H4 (cell line): Measurements from ENCODE around the gene SLC11A1. TPM values are rescaled to one million over a fixed set of nuclear protein-coding genes. Genes with fewer than 3 reads are reported as not detected.

Experiments
- DNase-seq: peaks from one replicate; pipeline ENCODE4 v3.0.0-alpha.2; 2015; ENCODE audit warnings: low spot score
- total RNA-seq: library from RNA; depleted of rRNA; stranded (reverse); fragments of >200 nt; shearing (Covaris generic); gene quantifications from 2 replicates; pipeline ENCODE4 v1.2.3, GENCODE V29; 2014

Gene SLC11A1
- total RNA-seq, 1 experiment from 2014 or later, result 0.04 TPM

GRCh38 chr2:218405086-218405745 lies 23.1 kb downstream of the SLC11A1 start:
- DNase-seq, result no peak

DNA sequence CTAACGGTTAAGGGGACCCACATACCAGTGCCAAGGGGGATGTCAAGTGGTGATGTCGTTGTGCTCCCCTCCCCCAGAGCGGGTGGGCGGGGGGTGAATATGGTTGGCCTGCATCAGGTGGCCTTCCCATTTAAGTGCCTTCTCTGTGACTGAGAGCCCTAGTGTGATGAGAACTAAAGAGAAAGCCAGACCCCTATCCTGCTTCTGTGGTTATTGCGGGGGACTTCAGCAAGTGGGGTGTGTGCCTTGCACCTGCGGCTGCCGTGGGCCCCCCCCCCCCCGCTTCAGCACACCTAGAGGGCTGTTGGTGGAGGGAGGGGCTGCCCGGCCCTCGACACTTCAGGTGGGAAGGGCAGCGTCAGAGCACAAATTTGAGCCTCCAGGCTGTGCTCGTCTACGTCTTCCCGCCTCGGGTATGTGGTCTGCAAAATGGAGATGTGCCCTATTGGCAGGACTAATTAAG lies 23.7 kb downstream of the SLC11A1 start:
- no peak for DNase-seq

DNA sequence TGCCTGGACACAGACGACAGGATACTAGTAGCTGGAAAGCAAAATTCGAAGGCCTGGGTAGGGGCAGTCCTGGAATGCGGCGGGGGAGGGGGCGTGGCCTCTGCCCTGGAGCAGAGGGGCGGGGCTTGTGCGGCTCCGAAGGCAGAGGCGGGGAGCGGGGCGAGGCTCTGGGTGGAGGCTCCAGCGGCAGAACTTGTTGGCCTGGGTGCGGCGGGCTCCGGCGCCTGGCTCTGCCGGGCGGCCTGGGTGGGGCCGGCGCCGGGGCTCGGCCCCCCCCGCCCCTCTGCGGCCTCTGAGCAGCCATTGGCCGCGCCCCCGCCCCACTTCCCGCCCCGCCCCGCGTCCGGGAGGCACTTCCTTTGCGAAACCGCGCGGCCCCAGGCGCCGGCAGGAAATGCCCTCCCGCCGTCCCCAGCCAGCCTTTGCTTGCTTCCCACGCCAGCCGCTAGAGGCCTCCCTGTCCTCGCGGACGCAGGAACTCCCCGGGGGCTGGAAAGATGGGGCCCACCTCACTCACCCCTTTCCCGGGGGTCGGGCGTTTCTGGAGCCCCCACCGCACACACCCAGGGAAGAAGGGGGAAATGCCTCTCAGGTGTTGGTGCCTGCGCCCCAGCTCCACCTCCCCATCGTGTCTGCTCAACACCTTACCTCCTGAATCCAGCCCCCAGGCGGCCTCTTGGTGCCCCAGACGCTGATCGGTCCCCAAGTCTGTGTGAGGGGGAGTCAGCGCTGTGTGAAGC lies 24.3 kb downstream of the SLC11A1 start:
- peak; percentile 89 for DNase-seq

- peak; percentile 41 for DNase-seq
These were observed 25.0 kb downstream of the SLC11A1 start for GRCh38 chr2:218406949-218407618.

DNA sequence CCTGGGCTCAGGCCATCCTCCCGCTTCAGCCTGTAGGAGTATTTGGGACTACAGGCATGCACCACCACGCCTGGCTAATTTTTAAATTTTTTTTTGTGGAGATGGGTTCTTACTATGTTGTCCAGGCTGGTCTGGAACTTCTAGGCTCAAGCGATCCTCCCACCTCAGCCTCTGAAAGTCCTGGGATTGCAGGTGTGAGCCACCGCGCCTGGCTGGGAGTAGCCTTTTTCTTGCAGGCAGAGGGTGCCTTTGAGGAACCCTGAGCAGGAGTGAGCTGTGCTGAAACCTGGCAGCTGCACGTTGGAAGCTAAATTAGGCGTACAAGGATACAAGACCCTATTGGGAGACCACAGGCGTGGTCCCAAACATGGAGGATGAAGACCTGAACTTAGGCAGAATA lies 25.6 kb downstream of the SLC11A1 start:
- DNase-seq, result peak; percentile 3

- DNase-seq, result no peak
These were observed 36.2 kb downstream of the SLC11A1 start for GRCh38 chr2:218418321-218418716.

DNA sequence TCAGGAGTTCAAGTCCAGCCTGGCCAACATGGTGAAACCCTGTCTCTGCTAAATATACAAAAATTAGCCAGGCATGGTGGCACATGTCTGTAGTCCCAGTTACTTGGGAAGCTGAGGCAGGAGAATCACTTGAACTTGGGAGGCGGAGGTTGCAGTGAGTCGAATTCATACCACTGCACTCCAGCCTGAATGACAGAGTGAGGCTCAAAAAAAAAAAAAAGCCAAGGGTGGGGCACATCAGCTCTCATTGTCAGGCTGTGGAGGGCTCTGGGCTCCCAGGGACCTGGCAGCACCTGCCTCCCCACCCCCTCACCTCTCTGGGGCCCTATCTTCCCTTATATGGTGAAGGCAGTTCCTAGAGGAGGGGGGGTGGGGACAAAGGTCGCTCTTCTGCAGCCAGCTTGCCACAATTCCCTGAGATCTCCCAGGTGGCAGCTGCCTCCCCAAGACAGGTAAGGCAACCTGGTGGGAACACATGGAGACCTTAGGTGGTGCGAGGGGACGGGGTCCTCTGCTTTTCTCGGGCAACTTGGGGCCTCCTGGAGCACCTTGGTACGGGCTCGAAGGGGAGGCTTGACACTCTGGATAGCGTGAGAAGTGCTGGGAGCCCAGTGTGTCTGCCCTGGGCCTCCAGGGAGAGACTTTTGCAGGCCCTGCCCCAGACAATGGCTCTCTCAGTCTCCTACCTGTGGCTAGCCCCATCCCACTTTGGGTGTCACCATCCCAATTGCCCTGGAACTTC lies 36.8 kb downstream of the SLC11A1 start, which contains the start of gene VIL1:
VIL1 (plus strand) TSS at position 407 of the 742 bp plus-strand sequence. CDS start 4,656 bp downstream, outside the sequence.
- DNase-seq, result no peak

GRCh38 chr2:218419630-218420216 lies 37.6 kb downstream of the SLC11A1 start:
- DNase-seq, result no peak

DNA sequence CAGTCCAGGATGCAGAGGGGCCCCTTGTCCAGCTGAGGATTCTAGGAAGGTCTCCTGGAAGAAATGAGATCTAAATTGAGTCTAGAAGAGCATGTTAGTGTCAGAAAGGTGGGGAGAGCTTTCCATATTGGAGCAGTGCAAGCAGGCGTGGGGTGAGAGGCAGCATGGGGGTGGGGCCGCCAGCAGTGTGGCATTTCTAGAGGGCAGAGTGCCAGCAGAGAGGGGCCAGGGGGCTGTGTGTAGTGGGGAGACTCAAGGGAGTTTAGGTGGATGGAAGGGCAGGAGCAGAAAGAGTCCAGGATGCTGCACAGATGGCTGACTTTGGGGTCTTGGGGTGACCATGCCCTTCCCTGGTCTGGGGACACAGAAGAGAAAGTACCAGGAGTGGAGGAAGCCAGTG lies 39.0 kb downstream of the SLC11A1 start:
- no peak for DNase-seq

DNA sequence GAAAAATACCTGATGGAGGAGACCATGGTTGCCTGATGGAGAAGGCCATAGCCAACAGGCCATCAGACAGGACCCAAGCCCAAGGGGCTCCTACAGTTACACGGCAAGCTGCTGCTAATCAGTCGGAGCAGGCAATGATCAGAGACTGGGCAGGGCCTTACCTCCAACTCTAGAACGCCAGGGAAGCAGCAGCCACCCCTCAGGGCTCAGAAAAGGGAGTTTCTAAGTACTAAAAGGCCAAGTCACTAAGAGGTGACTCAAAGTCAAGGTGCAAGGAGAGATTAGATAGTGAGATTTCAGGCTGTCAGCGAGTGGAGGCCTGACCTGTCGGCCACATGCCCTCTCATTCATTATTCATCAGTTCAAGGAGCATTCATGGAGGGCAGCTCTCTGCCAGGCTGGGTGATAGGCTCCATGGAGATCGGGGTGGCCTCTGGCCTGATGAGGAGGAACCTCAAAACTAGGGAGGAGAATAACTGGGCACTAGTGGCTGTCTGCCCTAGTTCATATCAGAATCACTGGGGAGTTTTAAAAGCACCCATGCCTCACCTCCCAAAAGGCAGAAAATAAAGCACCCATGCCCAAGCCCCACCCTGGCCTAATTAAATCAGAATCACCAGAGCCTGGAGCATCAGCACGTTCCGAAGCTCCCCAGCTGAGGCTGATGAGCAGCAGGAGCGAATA lies 40.5 kb downstream of the SLC11A1 start:
- DNase-seq, result no peak

DNA sequence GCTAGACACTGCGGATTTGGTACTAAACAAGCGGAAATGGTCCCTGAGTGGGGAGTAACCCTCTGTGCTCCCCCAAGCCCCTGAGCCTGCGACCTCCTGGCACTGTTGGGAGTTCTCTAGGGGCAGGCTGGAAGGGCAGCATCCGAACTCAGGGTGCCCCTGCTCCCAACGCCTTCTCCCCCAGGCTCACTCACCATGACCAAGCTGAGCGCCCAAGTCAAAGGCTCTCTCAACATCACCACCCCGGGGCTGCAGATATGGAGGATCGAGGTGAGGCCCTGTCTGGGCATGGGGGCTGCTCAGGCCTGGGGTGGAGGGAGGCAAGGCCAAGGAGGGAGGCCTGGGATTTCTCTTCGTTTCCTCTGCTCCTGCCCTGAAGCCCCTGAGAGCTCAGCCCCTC lies 41.5 kb downstream of the SLC11A1 start:
- DNase-seq, result no peak

GRCh38 chr2:218425531-218425930 lies 43.5 kb downstream of the SLC11A1 start:
- no peak for DNase-seq

DNA sequence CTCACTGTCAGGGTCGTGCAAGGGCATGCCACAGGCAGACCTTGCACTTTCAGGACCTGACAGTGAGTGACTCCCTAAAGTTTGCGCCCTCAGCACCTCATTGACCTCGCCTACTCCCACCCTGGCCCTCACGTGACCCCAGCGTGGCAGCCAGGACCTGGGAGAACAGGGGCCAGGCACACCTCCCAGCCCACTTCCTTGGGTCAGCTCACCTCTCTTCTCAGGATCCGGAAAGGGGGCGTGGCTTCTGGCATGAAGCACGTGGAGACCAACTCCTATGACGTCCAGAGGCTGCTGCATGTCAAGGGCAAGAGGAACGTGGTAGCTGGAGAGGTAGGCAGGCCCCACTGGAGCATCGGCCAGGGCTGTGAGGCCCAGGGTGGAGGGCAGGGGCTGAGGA lies 45.7 kb downstream of the SLC11A1 start:
- DNase-seq, result no peak

DNA sequence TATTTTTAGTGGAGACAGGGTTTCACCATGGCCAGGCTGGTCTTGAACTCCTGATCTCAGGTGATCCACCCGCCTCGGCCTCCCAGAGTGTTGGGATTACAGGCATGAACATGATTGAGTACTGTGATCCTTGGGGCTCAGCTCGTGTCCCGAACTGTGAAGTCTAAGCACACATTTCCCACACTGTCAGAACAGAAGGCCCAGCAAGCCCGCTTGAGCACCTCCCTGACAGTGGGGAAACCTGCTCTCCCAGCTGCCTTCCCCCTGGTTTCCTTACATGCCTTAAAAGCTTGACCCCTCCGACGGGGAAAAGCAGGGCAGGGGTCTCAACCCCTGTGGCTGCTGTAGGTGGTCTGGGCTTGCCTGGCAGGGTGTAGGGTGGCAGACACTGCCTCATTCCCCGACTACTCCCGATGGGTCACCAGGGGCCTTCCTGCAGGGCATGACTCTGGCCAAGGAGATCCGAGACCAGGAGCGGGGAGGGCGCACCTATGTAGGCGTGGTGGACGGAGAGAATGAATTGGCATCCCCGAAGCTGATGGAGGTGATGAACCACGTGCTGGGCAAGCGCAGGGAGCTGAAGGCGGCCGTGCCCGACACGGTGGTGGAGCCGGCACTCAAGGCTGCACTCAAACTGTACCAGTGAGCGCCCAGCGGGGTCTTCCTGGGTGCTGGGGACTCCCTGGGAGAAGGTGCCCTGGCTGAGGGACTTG lies 46.9 kb downstream of the SLC11A1 start:
- no peak for DNase-seq

DNA sequence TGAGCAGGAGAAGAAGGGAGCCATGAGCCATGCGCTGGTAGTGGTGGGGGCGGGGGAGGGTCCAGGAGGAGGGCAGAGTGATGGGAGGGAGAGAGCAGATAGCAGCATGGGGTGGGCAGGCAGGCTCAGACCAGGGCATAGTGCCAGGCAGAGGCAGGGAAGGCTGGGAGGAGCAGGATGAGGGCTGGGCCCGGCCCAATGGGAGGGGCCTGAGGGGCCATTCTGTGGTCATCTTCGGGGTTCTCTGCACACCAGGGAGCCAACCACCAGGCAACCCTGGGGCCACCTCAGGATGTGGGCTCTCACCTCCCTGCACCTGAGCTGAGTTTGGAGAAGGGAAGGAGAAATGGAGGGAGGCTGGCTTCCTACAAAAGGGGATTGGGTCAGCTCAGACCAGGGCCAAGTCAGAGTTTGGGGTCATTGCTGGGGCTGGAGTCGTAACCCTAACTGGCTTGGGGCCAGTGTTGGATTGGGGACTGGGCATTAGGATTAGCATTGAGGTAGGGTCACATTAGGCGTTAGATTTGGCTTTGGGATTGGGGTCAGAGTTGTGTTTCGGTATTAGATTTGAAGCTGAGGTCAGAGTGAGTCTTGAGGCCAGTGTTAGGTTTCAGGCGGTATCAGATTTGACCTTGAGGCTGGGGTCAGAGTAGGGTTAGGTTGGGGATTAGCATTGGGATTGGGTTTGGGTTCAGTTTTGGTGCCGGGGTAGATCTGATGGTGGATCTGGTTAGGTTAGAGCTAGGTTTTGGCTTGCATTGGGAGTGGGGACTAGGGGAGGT lies 48.0 kb downstream of the SLC11A1 start:
- DNase-seq, result no peak

DNA sequence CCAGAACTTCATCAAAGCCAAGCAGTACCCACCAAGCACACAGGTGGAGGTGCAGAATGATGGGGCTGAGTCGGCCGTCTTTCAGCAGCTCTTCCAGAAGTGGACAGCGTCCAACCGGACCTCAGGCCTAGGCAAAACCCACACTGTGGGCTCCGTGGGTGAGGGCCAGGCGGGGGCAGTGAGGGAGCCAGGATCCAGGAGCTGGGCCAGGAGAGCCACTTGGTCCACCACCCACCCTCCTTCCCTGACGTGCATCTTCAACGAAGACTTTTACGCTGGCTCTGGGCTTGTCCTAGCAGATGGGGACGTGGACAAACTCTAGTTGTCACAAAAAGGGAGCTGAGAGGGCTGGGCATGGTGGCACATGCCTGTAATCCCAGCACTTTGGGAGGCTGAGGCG lies 48.6 kb downstream of the SLC11A1 start:
- no peak for DNase-seq

DNA sequence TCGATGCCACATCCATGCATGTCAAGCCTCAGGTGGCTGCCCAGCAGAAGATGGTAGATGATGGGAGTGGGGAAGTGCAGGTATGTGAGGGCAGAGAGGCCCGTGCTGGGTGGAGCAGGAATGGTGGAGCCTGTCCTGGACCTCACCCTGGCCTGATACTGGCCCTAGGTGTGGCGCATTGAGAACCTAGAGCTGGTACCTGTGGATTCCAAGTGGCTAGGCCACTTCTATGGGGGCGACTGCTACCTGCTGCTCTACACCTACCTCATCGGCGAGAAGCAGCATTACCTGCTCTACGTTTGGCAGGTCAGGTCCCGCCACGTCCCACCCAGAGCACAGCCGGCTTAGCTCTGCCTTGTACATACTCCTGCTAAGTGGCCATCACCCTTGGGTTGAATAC lies 49.8 kb downstream of the SLC11A1 start:
- no peak for DNase-seq

- no peak for DNase-seq
These were observed 50.7 kb downstream of the SLC11A1 start for GRCh38 chr2:218432676-218433365.

GRCh38 chr2:218434456-218434855 lies 52.4 kb downstream of the SLC11A1 start:
- no peak for DNase-seq
